DLD1 (cell line): ENCODE data around the gene CENPH.
"Not testable (repeated sequence)": the region's sequence is repeated elsewhere in the genome, so short reads cannot be mapped to it uniquely, and the experiment has no call there.

Experiments
- in situ Hi-C: cut with HindIII; loops from 2 replicates; pipeline ENCODE4 v1.10.0; 2017; ENCODE audit warnings: low sequenced_read_pairs

Gene CENPH

GRCh38 chr5:69206528-69207190 lies 17.3 kb downstream of the CENPH start:
- in situ Hi-C loops: no loop called here

- in situ Hi-C loops: no loop called here
Measured at GRCh38 chr5:69209602-69210001, 20.2 kb downstream of the CENPH start.

GRCh38 chr5:69211200-69211599 lies 21.8 kb downstream of the CENPH start:
- in situ Hi-C loops: no loop called here

GRCh38 chr5:69212022-69212421 lies 22.6 kb downstream of the CENPH start:
- in situ Hi-C loops: no loop called here

GRCh38 chr5:69213513-69214215 lies 24.3 kb downstream of the CENPH start:
- in situ Hi-C loops: no loop called here

GRCh38 chr5:69217151-69217511 lies 27.7 kb downstream of the CENPH start:
- in situ Hi-C loops: no loop called here

GRCh38 chr5:69217548-69218526 lies 28.5 kb downstream of the CENPH start:
- in situ Hi-C loops: no loop called here

GRCh38 chr5:69219939-69220338 lies 30.6 kb downstream of the CENPH start:
- in situ Hi-C loops: no loop called here

- in situ Hi-C loops: not testable (repeated sequence)
Measured at GRCh38 chr5:69220371-69220770, 31.0 kb downstream of the CENPH start.

GRCh38 chr5:69220833-69221232 lies 31.4 kb downstream of the CENPH start:
- in situ Hi-C loops: not testable (repeated sequence)

GRCh38 chr5:69224520-69224919 lies 35.1 kb downstream of the CENPH start:
- in situ Hi-C loops: no loop called here

- in situ Hi-C loops: no loop called here
Measured at GRCh38 chr5:69225860-69226259, 36.5 kb downstream of the CENPH start.

- in situ Hi-C loops: no loop called here
Measured at GRCh38 chr5:69230181-69230580, 40.8 kb downstream of the CENPH start.

GRCh38 chr5:69231281-69231680 lies 41.9 kb downstream of the CENPH start:
- in situ Hi-C loops: no loop called here

GRCh38 chr5:69231851-69232250 lies 42.5 kb downstream of the CENPH start:
- in situ Hi-C loops: no loop called here

GRCh38 chr5:69234457-69235268 lies 45.3 kb downstream of the CENPH start, which contains the start of gene CDK7:
TSS of gene CDK7 (plus strand) at chr5:69234886. CDS start at chr5:69234976, 90 bp downstream.
- in situ Hi-C loops: no loop called here

GRCh38 chr5:69236733-69237132 lies 47.4 kb downstream of the CENPH start:
- in situ Hi-C loops: not testable (repeated sequence)

GRCh38 chr5:69237877-69238276 lies 48.5 kb downstream of the CENPH start:
- in situ Hi-C loops: no loop called here

- in situ Hi-C loops: no loop called here
Measured at GRCh38 chr5:69238760-69239251, 49.4 kb downstream of the CENPH start.

- in situ Hi-C loops: no loop called here
Measured at GRCh38 chr5:69242215-69242927, 53.0 kb downstream of the CENPH start.
